T-helper 1 cell (primary cell): ENCODE measurements around the gene CTNNA1.

Experiments
- DNase-seq, 5 donors: peaks; one replicate each; pipeline ENCODE4 v3.0.0-alpha.2; 2012 to 2020

The CTNNA1 gene

DNA sequence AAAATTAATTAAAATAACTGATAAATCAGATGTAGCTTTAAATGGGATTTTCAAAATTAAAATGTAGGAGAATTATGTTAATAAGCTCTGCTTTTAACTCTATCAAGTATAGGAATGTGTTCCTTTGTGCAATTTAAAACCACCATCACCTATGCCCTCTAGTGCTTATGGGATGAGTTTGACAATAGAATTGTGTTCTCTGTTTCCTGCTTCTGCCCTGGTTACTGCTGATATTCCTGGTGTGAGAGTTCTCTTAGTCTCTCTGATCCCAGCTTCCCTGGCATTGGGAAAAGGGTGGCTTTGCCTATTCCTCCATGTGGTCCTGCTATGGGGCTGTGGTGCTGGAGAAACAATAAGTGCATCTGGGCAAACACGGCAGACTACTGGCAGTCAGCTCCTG, 113.8 kb downstream of the CTNNA1 start:
- DNase-seq: no peak

DNA sequence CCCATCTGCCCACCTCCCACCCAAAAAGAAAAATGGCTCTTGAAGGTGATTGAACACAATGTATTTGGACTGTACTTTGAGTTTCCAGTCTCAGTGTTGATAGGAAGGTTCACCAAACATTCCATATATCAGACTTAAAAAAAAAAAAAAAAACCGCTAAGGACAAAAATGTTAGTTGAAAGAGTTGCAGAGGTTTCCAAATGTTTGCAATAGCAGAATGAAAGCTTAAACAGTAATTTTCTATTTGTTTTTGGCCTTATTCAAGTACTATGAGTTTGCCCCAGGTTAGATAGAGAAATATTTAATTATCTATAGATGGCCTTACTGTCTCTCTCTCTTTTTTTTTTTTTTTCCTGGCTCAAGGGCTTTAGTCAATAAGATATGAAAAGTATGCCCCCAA, 115.8 kb downstream of the CTNNA1 start:
- no peak for DNase-seq

DNA sequence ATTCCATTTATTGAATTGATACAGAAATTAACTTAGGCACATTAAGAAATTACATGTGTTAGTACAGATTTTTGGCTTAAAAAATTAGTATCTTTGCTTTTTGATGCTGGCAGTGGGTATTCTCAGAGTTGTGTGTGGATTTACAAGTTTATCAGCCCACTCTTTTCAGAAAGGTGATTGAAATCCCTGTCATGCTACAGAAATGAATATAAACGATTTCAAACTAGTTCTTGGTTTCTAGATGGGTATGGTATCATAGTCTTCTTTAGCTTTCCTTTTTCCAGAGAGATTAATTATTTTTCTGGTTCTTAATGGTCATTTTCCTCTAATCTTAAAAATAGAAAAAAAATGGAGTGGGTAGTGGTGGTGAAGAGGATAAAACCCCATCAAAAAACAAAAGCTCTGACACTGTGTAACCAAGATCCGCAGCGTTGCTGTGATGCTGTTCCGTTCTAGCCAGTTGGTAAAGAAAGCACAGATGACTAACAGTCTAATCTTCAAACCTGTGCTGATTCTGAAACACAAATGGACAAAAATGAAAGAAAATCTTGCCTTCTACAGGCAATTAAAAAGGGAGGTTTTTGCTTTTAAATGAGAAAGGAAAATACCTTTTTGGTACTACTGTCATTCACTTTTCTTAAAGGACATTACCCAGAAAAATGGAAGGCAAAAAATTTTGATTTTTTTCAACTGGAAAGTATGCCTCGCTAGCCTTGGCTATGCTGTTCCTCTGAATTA, 116.7 kb downstream of the CTNNA1 start:
- peak in 1 of 5 donors; percentile 36 for DNase-seq

DNA sequence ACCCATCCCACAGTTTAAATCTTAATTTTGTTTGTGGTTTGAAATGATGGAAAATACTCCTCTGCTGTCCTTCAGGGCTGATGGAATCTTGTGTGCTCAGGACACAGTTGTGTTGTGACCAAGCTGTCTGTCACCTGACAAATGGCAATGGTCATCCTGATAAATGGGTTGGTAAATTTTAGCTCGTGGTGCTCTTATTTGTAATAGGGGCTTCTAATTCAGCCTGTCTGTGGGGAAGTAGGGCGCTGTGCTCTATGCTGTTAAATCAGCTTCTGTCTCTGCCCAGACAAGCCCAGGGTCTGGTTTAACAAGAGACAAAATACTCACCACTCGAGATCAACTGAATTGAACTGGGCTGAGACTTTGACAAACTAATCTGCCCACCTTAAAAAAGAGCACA, 117.4 kb downstream of the CTNNA1 start:
- no peak for DNase-seq

DNA sequence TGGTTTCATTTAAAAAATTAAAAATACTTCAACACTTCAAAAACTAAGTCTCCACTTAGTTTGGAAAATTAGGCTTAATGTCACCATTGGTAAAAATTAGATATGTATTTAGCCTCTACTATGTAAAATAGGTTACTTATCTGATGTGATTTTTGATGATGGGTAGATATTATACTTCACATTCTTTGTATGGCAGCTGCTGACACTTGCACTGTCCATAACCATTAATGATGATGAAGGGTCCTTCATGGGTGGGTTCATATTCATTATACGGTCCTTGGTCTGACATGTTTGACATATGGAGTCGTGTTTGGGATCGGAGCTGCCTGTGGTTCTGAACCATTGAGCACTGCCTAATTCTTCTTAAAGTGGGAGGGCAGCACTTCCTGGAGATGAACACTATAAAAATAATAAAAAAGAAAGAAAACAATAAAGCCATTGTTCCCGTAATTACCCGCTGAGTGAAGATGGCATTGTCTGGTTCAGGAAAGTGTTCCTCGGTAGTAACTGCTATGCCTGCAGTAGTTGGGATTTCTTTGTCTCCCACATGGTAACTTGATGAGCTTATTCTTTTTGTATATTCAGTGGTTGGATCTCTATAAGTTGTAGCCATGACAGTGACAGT, 119.7 kb downstream of the CTNNA1 start:
- DNase-seq: no peak

DNA sequence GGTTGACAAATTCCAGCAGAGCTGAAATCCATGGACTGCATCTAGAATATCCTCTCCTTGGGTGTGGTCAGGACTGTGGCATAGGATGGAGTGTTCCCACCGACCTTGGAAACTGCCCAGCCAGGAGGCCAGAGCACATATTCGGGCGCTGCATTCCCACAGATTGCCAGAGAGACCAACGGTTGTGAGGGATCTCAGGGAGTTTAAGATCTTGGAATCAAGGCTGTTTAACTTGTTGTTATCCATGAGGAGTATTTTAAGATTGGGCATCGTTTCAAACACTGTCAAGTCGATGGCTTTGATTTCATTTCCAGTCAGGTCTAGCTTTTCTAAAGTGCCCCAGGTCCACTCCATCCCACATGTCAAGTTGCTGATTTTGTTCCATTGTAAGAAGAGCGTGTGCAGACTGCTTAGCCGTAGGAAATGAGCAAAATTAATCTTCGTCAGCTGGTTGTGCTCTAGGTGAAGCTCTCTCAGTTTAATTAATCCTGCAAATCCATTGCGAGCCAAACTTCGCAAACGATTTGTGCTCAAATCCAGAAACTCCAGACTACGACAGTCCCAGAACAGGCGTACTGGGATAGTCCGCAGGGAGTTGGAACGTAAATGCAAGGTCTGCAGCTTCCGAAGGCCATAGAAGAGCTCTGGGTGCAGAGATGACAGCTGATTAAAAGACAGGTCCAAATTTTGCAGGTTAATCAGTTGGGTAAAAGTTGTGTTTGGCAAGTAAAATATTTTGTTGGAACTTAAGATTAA, 120.4 kb downstream of the CTNNA1 start:
- DNase-seq: no peak

DNA sequence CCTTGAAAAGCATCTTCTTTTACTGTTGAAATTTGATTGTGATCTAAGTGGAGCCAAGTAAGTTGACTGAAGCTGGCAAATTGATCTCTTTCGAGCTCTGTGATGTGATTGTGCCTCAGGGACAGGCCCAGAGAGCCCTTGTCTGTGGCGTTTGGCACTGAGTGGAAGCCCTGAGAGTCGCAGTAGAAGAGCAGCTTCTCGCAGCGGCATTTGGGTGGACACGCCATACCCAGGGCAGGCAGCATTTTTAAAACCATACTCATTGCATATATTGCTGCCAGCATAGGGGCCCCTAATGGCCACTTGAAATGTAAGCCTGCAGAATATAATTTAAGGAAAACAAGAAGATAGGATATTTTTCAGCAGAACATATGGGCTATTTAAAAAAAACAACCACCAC, 121.0 kb downstream of the CTNNA1 start:
- no peak for DNase-seq

DNA sequence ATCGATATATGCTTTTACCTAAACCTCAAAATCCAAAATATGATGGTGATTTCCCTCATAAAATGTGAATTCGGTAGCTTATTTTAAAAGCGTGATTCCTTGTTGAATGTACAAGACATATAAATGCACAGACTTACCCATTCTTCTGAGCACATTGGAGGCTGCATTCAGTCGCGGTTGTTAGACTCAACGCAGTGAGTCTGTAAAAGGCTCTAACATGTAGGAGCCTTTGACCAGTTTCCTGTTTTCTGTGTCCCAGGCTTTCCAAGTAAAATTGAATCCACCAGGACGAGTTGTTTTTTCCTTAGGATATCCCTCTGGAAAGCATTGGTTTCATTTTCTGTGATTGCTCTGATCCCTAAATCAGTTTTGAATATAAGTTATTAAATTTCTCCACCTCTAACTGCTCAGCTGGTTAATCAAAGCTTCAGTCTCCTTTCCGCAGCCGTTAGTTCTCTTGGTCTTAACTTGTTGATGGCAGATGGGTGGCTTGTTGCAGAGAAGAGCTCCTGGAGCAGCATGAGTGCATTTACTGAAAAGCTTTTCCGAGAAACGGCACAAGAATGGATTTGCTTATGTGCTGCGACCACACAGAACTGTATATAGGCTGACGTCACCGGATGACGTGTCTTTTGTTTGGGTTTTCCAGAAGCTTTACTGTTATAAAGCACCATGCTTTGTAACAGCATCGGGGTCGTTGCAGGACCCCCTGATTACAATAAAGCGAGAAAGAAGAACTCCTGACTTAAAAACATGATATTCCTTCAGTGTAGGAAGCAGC, 121.7 kb downstream of the CTNNA1 start, which contains the start of gene LRRTM2:
LRRTM2 (minus strand) TSS at position 565 of the 781 bp plus-strand sequence; CDS start at position 141, 424 bp downstream.
- DNase-seq: no peak

DNA sequence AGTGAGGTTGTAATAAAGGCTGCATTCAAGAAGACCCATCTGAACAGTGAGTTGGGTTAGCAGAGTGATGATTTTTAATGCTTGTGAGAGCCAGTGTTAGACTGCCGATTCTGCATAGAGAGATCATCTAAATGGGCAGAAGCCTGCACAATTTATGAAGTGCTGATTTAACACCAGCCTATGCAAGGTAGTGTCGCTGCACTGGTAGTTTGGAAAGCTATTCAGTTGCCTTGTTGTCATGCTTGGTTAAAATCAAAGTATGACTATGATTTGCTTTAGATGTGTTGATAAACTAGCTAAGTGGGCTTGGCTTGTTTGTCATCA, 122.3 kb downstream of the CTNNA1 start:
- no peak for DNase-seq

DNA sequence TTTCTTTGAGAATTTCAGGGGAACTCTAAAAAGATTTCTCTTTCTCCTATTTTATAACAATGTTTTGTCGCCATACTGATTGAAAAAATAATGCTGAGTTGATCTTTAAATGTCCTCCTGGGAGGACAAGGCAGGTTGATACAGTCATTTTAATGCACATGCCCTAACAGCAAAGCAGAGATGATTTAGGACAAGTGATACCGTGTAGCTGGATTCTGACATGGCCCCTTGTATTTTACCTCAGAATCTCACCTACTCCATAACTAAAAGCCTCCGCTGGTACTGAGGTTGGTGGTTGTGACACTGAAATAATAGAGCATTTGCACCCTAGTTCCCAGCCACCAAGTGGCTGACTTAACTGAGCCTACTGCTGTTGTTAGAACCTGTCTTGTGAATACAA, 122.7 kb downstream of the CTNNA1 start:
- DNase-seq: no peak

DNA sequence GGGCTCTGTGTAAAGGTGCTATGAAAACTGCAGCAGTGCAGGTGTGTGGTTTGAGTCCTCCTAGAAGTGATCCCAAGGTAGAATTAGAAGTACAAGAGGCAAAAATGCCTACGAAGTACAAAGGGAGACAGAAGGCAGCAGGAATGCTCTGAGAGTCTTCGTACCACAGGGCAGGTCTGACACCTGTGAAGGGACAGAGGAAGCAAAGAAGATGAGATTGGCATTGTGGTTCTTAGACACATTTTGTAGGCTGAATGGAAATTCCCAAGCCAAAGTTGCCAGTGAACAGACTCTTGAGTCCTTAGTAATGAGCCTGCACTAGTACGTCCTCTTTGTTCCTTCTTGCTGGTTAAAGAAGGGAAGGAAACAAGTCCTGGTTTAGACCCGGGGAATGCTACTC, 123.6 kb downstream of the CTNNA1 start:
- no peak for DNase-seq

DNA sequence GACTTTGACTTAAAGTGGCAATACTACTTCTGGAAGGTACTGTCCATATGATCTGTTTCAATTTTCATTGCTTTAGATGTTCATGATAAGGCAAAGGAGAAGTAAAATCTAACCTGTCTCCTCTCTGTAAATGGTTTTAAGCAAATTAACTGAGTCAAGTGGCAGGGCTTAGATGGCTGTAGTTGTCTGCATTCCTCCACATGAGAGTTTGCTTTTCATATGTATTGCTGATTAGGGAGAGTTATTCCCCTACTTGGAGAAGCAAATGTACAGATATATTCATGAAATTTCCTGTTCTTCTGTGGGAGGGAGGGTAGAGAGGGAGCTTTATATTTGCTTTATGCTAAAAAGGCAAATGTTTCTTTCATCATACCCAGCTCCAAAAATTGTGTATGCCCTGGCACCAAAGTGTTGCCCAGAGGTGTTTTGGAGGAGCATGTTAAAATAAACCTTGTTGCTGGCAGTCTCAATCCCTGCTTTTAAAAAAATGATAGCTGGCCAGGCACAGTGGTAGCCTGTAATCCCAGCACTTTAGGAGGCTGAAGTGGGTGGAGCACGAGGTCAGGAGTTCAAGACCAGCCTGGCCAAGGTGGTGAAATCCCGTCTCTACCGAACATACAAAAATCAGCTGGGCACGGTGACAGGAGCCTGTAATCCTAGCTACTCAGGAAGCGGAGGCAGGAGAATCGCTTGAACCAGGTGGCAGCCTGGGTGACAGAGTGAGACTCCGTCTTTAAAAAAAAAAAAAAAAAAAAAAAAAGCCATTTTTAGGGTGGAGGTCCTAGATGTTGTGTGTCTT, 125.4 kb downstream of the CTNNA1 start:
- DNase-seq: no peak

DNA sequence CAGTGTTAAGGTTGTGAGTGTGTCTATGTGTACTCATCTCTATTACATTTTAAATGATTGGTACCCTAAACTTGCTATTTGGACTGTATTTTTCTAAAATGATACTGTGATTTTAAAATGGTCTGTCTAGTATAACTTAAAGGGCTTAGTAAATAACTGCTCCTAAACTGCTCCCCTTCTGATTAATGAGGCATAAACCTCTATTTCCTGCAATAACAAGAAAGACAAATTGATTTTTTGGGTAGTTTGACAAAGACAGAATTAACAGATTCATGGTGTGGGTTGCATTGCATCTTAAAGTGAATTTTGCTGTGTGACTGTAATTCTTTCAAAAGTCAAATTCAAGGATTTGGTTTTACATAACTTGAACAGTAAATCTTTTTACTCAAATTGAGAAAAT, 130.0 kb downstream of the CTNNA1 start:
- DNase-seq: no peak

DNA sequence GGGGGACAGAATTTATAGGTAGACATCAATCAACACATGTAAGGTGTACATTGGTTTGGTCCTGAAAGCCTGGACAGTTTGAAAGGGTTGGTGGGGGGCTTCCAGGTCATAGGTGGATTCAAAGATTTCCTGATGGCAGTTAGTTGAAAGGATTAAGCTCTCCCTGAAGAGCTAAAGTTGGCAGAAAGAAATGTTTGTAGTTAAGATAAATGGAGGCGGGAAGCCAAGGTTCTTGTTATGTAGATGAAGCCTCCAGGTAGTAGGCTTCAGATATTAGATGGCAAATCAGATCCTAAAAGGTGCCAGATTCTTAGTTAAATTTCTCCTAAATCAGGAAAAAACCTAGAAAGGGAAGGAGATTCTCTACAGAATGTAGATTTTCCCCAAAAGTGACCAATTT, 130.9 kb downstream of the CTNNA1 start:
- DNase-seq: no peak

DNA sequence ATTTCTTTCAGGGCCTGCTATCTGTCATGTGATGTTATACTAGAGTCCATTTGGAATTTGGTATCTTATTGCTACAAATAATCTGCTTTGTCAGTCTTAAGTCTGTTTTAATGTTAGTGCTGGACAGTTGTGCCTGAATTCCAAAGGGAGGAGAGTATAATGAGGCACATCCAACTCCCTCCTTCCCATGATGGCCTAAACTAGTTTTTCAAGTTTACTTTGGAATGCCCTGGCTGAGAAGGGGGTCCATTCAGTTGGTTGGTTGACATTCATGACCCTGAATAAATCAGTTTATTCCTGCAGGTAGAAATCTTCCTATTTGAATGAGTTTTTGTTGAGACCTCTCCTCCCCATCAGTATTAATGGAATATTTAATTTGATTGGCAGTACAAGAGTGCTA, 131.3 kb downstream of the CTNNA1 start:
- no peak for DNase-seq

DNA sequence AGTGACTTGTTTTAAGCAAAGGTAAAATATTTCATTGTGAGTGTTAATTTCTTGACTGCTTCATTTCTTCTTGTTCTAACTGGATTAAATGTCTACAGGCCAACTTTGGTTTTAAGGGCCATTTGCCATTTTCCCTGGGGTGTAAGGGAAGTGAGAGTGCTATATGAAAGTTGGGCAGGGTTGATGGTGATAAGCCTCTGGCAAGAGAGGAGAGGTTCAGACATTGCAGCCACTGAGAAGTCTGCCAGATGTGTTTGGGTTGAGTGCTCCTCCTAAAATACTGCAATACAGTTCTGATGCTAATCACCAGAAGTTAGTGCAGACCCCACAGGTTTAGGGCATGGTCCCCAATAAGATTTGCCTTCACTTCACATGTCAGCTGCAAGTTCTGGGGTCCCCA, 136.8 kb downstream of the CTNNA1 start:
- no peak for DNase-seq

DNA sequence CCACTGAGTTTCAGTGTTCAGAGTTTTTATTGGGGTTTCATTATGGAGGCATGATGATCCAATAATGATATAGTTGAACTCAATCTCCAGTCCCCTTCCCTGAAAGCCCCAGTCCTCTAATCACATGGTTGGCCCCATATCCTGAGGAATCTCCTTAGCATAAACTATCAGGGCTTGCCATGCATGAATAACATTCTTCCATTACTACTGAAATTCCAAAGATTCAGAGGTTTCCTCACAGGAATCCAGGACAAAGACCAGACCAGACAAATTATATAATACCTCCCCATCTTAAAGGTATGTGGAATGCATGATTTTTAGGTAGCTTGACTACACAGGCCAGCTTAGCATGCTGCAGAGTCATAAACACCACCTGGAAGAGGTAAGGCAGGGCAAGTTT, 137.4 kb downstream of the CTNNA1 start:
- DNase-seq: no peak

DNA sequence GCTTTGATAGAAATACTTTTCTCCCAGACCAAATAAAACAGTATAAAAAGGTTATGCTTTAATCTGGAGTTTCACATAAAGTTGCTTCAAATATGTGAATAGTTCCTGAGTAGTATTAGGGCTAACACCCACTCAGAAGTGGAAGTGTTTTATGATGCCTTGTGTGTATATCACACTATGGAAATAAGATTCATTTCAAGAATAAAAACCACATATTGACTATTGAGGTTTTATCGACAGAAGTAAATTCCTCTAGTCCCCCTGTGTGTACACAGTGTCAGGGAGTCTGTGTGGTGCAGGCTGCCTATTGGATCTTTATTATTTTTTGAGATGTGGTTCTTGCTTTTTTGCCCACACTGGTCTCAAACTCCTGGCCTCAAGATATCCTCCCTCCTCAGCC, 142.7 kb downstream of the CTNNA1 start:
- DNase-seq: no peak

DNA sequence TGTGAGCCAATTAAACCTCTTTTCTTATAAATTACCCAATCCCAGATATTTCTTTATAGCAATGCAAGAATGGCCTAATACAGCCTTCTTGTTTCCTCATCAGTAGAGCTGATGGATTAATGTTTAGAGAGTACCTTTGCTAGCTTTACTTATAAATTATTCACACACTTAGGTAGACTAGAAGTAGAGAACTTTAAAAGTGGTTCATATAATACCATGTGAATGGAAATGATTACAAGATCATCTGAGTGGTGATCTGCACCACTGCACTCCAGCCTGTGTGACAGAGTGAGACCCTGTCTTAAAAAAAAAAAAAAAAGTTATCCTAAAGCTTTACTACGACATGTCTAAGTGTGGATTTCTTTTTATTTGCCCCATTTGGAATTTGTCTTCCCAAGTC, 145.1 kb downstream of the CTNNA1 start:
- DNase-seq: no peak

DNA sequence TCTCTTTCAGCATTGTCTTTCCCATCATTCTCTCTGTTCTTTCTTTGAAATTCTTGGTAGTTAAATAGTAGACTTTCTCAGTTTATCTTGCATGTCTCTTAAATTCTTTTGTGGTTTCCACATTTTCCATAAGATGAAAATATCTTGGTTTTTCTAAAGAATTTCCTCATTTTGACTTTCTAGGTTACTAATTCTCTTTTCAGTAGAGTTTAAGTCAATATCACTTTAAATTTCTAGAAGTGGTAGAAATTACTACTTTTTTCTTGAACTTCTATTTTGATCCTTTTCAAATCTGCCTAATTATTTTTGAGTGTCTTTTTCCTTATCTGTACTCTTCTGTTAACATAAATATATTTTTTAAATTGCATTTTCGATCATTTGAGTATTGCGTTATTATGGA, 145.5 kb downstream of the CTNNA1 start:
- no peak for DNase-seq

DNA sequence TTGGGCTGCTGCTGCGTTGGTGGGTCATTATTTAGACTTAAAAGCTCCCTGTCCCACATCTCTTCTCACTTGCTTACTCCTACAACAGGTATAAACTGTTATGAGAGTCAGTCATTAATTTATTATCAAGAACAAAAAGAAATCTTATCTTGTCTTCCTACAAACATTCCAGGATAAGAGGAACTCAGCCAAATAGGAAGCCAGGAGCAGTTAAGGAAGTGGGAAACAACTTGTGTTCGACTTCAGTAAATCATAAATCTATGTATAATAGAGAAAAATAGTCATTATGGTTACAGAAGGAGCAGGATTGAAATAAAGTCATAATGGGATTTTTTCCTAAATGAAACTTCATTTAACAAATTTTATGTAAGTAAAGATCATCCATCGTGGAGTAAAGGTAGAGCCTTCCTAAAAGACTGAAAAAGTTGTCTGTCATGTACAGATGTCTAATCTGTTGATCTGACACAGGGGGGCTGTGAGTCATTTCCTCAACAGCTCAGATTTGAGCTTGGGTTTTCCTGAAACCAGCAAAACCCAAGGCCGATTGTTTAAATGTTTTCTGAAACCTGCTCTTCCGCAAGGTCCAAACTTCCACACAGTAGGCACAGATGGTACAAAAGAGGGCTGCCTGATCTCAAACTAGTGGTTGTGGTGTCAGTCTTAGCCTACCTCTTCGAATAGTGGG, 147.2 kb downstream of the CTNNA1 start:
- DNase-seq: peak in 1 of 5 donors; percentile 57

DNA sequence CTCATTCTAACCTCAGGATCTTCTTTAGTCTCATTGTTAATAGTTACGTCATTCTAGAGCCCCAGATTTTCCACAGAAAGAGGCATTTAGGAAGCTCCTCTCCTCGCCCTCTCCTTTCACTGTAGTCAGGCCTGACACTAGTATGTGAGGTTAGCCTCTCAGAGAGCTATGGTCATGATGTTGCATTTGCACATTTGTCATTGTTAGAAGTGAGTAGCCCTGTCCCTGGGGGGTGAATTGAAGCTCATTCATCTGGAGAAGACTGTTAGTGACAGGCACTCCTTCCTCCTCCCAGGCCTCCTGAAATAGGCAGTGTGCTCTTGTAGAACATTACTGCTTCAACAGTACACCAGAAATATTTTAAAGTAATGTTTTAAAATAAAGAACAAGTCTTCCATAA, 148.5 kb downstream of the CTNNA1 start:
- no peak for DNase-seq
